DMS 273 (cell line): ENCODE data around the gene UBL7.

Experiments
- DNase-seq: peaks from one replicate; lab custom pipeline; 2025; ENCODE audit not compliant: unreplicated experiment; lab: John Stamatoyannopoulos, UW

UBL7 gene

DNA sequence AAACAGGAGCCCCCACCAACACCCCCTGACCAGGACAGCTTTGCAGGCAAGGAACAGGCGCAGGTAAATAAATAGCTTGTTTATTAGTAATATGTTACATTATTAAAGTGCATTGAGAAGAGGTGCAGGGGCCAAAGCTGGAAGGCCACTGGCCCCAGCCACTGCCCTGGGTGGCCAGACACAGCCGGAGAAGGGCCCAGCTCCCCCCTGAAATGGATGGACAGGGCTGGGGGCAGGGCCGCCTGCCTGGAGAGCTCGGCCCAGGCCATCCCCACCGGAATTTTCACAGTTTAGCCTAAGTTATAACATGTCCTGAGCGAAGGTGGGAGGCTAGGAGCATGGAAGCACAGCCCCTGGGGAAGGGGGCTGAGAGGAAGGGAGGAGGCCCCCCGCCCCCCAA is 51.7 kb downstream of the UBL7 start:
- no peak for DNase-seq

GRCh38 chr15:74408815-74409214 is 52.1 kb downstream of the UBL7 start:
- no peak for DNase-seq

- no peak for DNase-seq
Observed at GRCh38 chr15:74408385-74408784, 52.6 kb downstream of the UBL7 start.

DNA sequence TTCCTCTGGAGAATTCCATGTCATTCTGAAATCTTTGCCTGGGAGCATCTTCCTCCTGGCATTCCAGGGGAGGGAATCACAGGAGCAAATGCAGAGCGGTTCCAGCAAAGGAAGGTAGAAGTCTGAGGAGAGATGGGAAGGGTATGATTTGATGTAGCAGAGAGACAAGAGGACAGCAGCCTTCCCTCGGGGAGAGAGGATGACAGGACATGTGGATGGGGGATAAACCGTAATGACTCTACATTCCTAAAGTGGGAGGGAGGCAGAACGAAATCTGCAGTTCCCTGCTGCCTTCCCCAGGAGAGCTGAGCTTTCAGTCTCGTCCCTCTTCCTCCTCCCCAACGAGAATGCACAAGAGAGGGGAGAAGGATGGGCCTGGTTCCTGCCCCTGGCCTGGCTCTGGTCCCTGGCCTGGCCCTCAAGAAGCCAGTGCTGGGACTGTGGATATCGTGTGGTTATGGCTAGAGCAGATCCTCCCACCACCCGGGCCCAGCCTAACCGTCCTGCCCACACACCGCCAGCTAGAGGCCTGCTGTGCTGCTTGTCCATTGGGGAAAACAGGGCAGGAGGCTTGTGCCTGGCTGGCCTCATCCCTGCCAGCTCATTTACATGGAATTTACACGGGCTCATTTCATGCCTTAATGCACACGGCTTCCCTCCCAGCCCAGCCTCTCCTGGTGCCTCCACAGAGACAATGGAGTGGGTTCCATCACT is 53.8 kb downstream of the UBL7 start:
- DNase-seq: peak; percentile 65

GRCh38 chr15:74406517-74406916 is 54.4 kb downstream of the UBL7 start:
- no peak for DNase-seq

DNA sequence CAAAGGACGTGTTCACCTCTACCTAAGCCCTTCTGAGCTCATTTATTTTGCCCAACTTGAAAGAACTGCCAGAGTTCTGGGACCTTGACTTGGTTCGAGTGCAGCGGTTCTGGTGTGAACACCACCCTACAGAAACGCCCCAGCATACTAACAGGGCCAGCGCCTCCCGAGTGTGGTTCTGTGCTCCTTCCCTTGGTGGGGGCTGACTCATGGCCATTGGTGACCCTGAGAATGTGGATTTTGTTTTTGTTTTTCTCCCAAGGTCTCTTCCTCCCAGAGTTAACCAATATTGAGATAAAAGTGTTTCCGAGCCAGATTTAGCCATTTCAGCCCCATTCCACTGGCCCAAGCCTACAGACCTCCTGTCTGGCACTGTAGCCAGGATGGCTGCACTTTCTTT is 55.1 kb downstream of the UBL7 start:
- no peak for DNase-seq

DNA sequence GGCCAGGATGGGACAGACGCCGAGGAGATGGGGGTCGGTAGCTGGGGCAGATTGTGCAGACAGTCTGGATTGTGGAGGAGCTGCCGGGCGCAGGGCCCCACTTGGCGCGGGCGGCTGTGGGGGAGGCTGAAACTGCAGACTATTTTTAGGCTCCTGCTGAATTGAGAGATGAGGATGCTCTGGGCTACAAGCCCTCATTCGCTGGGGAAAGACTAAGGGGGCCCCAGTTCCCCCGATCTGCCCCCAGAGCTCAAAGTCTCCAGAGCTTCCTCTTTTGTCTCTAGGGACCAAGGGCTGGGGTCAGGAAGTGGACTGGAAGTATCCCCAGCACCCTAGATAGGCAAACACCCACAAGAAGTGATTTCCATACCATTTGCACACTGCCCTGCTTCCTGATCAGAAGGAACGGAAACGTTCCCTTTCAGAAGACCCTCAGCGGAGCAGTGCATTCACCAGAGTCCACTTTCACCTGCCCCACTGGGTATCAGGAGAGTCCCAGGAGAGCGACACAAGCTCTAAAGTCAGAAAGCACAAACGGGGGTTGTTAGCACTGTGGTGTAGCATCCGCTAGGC is 56.9 kb downstream of the UBL7 start:
- DNase-seq: no peak

- no peak for DNase-seq
Observed at GRCh38 chr15:74403588-74403919, 57.4 kb downstream of the UBL7 start.

DNA sequence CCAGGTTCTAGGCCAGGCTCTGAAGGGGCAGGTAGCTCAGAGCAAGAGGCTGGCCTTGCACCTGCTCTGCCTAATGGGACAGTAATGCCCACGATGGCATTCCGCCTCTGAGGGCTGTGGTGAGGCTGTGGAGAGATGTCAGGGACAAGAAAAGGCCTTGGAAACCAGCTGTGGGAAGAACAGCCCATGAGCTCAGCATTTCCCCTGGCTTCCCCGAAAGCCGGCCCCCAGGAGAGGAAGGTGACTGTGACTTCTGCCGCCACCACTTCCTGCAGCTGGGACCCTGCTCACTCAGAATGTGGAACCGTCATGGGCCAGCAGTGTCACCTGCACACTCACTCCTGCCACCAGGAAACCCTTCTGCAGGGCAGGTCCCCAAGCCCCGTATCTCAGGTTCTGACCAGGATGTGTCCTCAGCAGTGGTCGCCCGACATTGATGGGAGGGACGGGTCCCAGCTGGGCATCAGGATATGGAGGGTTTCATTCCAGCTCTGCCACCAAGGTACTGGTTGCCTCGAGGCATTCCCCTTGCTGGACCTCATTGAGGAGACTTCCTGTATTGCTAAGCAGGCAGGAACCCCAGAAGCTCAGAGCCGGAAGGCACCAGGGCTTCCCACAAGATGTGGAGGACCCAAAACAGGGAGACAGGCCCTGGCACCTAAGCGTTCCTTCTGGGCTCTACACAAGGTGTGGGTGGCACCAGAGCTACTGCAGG is 57.9 kb downstream of the UBL7 start:
- no peak for DNase-seq

GRCh38 chr15:74402337-74402841 is 58.6 kb downstream of the UBL7 start:
- DNase-seq: no peak

- DNase-seq: no peak
Observed at GRCh38 chr15:74400915-74401757, 59.8 kb downstream of the UBL7 start.

DNA sequence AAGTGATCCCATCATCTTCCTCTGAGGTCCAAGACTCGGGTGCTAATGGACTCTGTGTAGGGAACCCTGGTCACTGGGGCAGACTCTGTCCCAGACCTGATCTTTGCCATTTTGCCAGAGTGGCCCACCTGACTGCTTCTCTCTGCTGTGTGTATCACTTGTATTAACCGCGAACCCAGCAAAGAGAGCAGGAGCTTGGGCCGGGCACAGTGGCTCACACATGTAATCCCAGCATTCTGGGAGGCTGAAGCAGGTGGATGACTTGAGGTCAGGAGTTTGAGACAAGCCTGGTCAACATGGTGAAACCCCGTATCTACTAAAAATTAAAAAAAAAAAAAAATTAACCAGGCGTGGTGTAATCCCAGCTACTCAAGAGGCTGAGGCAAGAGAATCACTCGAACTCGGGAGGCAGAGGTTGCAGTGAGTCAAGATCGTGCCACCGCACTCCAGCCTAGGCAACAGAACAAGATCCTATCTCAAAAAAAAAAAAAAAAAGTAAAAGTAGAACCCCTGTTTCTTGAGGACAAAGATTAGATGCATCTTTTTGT is 60.6 kb downstream of the UBL7 start:
- DNase-seq: no peak

GRCh38 chr15:74399511-74400312 is 61.2 kb downstream of the UBL7 start:
- no peak for DNase-seq

- DNase-seq: no peak
Observed at GRCh38 chr15:74399100-74399499, 61.9 kb downstream of the UBL7 start.

DNA sequence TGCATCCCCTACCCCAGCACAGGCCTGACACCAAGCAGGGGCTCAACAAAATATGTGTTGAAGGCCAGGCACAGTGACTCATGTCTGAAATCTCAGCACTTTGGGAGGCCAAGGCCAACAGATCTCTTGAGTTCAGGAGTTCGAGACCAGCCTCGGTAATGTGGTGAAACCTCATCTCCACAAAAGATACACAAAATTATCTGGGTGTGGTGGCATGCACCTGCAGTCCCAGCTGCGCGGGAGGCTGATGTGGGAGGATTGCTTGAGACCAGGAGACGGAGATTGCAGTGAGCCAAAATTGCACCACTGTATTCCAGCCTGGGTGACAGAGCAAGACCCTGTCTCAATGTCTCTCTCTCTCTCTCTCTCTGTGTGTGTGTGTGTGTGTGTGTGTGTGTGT is 62.8 kb downstream of the UBL7 start:
- no peak for DNase-seq

DNA sequence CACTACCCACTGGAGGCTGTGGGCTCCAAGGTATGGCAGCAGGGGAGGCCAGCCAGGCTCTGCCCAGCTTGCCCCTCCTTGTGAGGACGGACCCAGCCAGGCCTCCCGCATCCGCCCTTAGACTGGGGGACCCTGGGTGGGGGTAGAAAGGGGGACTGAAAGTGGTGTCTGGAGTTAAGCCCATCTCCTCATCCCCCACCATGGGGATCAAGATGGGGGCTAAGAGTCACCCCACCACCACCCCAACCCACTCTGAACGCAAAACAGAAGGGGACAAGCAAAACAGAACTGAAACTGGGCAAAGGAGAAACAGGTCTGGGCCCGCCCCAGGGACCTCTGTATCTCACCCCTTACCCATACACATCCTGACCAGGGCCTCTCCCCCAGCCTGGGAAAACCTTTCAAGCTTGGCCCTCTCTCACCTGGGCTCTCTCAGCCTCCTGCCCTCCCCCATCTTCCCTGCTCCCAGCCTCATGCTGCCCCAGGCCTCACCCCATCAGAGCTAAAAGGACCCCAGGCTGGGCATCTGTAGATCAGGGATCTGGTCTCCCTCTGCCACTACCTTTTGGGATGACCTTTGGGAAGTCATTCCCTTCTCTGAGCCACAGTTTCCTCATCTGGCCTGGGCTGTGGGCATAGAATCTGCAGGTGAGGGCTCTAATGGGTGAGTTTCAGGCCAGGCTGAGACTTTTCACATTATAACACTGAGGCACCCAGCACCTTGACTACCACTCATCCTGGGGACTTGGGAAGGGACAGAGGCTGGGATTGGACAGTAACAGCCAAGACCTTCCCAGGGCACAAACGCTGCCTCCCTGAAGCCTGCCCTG is 63.5 kb downstream of the UBL7 start:
- DNase-seq: no peak

DNA sequence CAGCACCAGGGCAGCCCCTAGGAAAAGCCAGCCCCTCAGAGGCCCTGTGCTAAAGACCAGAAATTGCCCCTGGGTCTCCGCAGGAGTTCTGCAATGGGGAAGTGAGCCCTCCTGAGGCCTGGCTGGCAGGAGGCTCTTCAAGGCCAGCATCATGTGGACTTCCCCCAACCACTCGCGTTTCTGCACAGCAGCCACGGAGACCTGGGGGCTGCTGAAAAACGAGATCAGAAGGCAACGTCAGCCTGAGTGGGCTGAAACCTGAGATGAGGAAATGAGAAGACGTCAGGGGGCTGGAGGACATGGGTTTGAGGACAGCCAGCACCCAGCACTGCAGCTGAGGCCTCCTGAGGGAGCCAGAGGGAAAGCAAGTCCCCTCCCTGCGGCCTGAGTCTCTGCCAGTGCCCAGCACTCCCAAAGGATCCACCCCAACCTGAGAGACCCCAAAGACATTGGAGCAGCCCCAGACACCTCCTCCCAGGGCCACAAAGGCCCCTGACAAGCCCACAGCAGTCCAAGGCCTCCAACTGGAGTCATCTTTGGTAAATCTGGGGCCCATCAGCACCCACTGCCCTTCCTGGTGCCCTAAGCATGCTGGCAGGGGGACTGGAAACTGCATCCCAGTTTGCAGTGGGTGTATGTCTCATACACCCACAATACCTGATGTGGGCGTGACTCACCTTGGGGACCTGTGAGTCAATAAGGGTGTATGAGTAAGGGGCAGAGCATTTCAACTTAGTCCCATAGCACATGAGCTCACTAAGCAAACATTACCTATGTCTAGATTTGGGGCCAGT is 64.3 kb downstream of the UBL7 start:
- no peak for DNase-seq

GRCh38 chr15:74396146-74396438 is 64.9 kb downstream of the UBL7 start:
- DNase-seq: no peak
